Measurements from ENCODE around the gene JMJD1C.

GRCh38 chr10:63446716-63447440 is 18.9 kb downstream of the JMJD1C start:
- TF ChIP-seq POLR2A (IDR thresholded peaks at IDR 0.05): no peak
- TF ChIP-seq, protein P1, sequence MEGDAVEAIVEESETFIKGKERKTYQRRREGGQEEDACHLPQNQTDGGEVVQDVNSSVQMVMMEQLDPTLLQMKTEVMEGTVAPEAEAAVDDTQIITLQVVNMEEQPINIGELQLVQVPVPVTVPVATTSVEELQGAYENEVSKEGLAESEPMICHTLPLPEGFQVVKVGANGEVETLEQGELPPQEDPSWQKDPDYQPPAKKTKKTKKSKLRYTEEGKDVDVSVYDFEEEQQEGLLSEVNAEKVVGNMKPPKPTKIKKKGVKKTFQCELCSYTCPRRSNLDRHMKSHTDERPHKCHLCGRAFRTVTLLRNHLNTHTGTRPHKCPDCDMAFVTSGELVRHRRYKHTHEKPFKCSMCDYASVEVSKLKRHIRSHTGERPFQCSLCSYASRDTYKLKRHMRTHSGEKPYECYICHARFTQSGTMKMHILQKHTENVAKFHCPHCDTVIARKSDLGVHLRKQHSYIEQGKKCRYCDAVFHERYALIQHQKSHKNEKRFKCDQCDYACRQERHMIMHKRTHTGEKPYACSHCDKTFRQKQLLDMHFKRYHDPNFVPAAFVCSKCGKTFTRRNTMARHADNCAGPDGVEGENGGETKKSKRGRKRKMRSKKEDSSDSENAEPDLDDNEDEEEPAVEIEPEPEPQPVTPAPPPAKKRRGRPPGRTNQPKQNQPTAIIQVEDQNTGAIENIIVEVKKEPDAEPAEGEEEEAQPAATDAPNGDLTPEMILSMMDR (IDR thresholded peaks at IDR 0.05): no peak

Data from ovary (tissue), 3 donors.